K562 (cell line): ENCODE results near the gene FAM234A. TPM values are rescaled to one million over a fixed set of nuclear protein-coding genes. Genes with fewer than 3 reads are reported as not detected.

Experiments
- ATAC-seq: fragments of 200-7000 bp; cut with Tn5 transposase; 3 replicates; pipeline ENCODE4 v1.9.1; 2020; ENCODE audit warnings: moderate library complexity
- BruUV-seq: library from RNA; stranded (reverse); fragments of 400-500 nt; replicated peaks from 2 replicates; lab custom pipeline; 2021; lab: Mats Ljungman, UMichigan
- CTCF ChIA-PET: fragments of 300-600 bp; formaldehyde crosslinking; extraction: SDS; loops from one replicate; lab custom pipeline; 2021; ENCODE audit warnings: low intra/inter-chr PET ratio; lab: Yijun Ruan, JAX
- POLR2A ChIA-PET: fragments of 300-600, 350-650 bp; sonication (Branson Sonifier 250); formaldehyde crosslinking; extraction: SDS; loops from one replicate; lab custom pipeline; 2021; ENCODE audit warnings: antibody characterized with exemption, inconsistent platforms; lab: Yijun Ruan, JAX
- DNase-seq, 4 experiments: peaks; one replicate each; pipeline versions ENCODE4 v3.0.0 to v3.0.0-alpha.2; 2011 to 2018; ENCODE audit warnings: low spot score in 3 of 4, mixed read lengths in 3 of 4; ENCODE audit errors: extremely low read depth in 1 of 4
- FAIRE-seq: peaks from 2 replicates; lab custom pipeline; 2011; peaks lifted over from hg19 to GRCh38; lab: Jason Lieb, UNC
- H2AFZ ChIP-seq: 2 replicates; pipeline ENCODE4 v1.6.0; 2011; ENCODE audit warnings: low read depth, low read length, control low read depth, inconsistent platforms
- H3K27ac ChIP-seq: fragments of 200-600 bp; 3 replicates; pipeline ENCODE4 v1.8.0; 2011; ENCODE audit warnings: low read depth, mild to moderate bottlenecking, control low read depth, inconsistent platforms, low read length, moderate library complexity, mixed read lengths; ENCODE audit errors: extremely low read depth
- H3K27me3 ChIP-seq, 2 experiments: fragments of 300-600 bp in 1 of 2; 2 replicates in 1 of 2; 3 replicates in 1 of 2; pipeline versions ENCODE4 v1.6.0 to v1.8.0; 2011; ENCODE audit warnings: inconsistent platforms in 2 of 2, low read length in 2 of 2, mild to moderate bottlenecking in 1 of 2, mixed read lengths in 1 of 2, moderate library complexity in 1 of 2; ENCODE audit not compliant: control insufficient read depth in 2 of 2, insufficient read depth in 2 of 2
- H3K36me3 ChIP-seq: fragments of 300-600 bp; 3 replicates; pipeline ENCODE4 v1.8.0; 2011; ENCODE audit warnings: mild to moderate bottlenecking, low read length, inconsistent platforms; ENCODE audit not compliant: control insufficient read depth, insufficient read depth
- H3K4me1 ChIP-seq, 2 experiments: fragments of 200-600 bp in 1 of 2; replicated peaks in 1 of 2; 2 replicates in 1 of 2; 3 replicates in 1 of 2; pipeline versions ENCODE4 v1.5.1 to v1.8.0; 2011; ENCODE audit warnings: inconsistent platforms in 2 of 2, low read length in 2 of 2, mild to moderate bottlenecking in 1 of 2, mixed read lengths in 1 of 2, moderate library complexity in 1 of 2; ENCODE audit not compliant: control insufficient read depth in 2 of 2, insufficient read depth in 2 of 2
- H3K4me2 ChIP-seq: 2 replicates; pipeline ENCODE4 v1.6.1; 2011; ENCODE audit warnings: low read length, control low read depth, inconsistent platforms, mixed read lengths; ENCODE audit not compliant: insufficient read depth
- H3K4me3 ChIP-seq: fragments of 200-600 bp; sonication (generic), shearing (Covaris generic); 2 replicates; pipeline ENCODE4 v1.5.1; 2016; ENCODE audit warnings: control low read depth, inconsistent platforms
- H3K79me2 ChIP-seq: fragments of 200-600 bp; 3 replicates; pipeline ENCODE4 v1.8.0; 2011; ENCODE audit warnings: low read length, inconsistent platforms; ENCODE audit not compliant: control insufficient read depth, insufficient read depth
- H3K9ac ChIP-seq, 2 experiments: 2 replicates each; pipeline versions ENCODE4 v1.6.0 to v1.6.1; 2011; ENCODE audit warnings: low read depth in 2 of 2, low read length in 2 of 2, control low read depth in 1 of 2, inconsistent platforms in 1 of 2, mild to moderate bottlenecking in 1 of 2, mixed read lengths in 1 of 2; ENCODE audit not compliant: insufficient read depth in 1 of 2
- H3K9me1 ChIP-seq: one replicate; pipeline ENCODE4 v1.6.0; 2011; ENCODE audit warnings: inconsistent platforms, mild to moderate bottlenecking, low read length, moderate library complexity; ENCODE audit not compliant: control insufficient read depth, insufficient read depth
- H3K9me3 ChIP-seq: replicated peaks from 2 replicates; pipeline ENCODE4 v1.5.1; 2011; ENCODE audit warnings: low read depth, low read length, inconsistent platforms; ENCODE audit not compliant: control insufficient read depth, insufficient read depth
- H4K20me1 ChIP-seq: replicated peaks from 2 replicates; pipeline ENCODE4 v1.6.1; 2011; ENCODE audit warnings: low read length, inconsistent platforms, mixed read lengths; ENCODE audit not compliant: control insufficient read depth, insufficient read depth
- BCL6 ChIP-seq: fragments of 250-450 bp; sonication (Bioruptor Pico); IDR thresholded peaks from 2 replicates; pipeline ENCODE4 v1.4.0; 2020
- E2F4 ChIP-seq: sonication (generic); formaldehyde crosslinking; IDR thresholded peaks from 2 replicates; pipeline ENCODE4 v1.8.0; 2022; ENCODE audit warnings: mild to moderate bottlenecking, low read depth, missing genetic modification reagents
- E2F5 ChIP-seq: sonication (generic); formaldehyde crosslinking; IDR thresholded peaks from 2 replicates; pipeline ENCODE4 v1.8.0; 2022; ENCODE audit warnings: mild to moderate bottlenecking, missing genetic modification reagents
- ERF ChIP-seq: fragments of 450-650 bp; formaldehyde crosslinking; IDR thresholded peaks from 2 replicates; pipeline ENCODE4 v1.4.0; 2020; ENCODE audit warnings: mild to moderate bottlenecking, mixed read lengths
- FOXP1 ChIP-seq: sonication (generic); formaldehyde crosslinking; IDR thresholded peaks from 2 replicates; pipeline ENCODE4 v1.8.0; 2022; ENCODE audit warnings: mild to moderate bottlenecking, missing genetic modification reagents
- HDAC3 ChIP-seq: fragments of 450-650 bp; IDR thresholded peaks from 2 replicates; pipeline ENCODE4 v1.6.1; 2018; ENCODE audit warnings: borderline replicate concordance, mild to moderate bottlenecking, moderate library complexity; ENCODE audit not compliant: partially characterized antibody
- KDM4B ChIP-seq, 2 experiments: fragments of 450-650 bp in 1 of 2; sonication (generic) in 1 of 2; IDR thresholded peaks; 2 replicates each; pipeline ENCODE4 v1.6.1; 2016 to 2017; ENCODE audit warnings: borderline replicate concordance in 2 of 2, antibody characterized with exemption in 1 of 2, low read depth in 1 of 2, mild to moderate bottlenecking in 1 of 2
- LARP7 ChIP-seq: fragments of 450-650 bp; IDR thresholded peaks from 2 replicates; pipeline ENCODE4 v1.6.1; 2016
- MCM3 ChIP-seq: fragments of 450-650 bp; IDR thresholded peaks from 2 replicates; pipeline ENCODE4 v1.6.1; 2016
- NR4A1 ChIP-seq, 2 experiments: fragments of 250-450 bp in 1 of 2; fragments of 450-650 bp in 1 of 2; sonication (Bioruptor Pico) in 1 of 2; IDR thresholded peaks; 2 replicates each; pipeline versions ENCODE4 v1.4.0 to v1.6.1; 2016 to 2020; ENCODE audit warnings: mild to moderate bottlenecking in 2 of 2, missing compliant biosample characterization in 1 of 2, missing genetic modification characterization in 1 of 2, moderate library complexity in 1 of 2
- ZBTB40 ChIP-seq, 2 experiments: fragments of 450-650 bp in 1 of 2; sonication (generic) in 1 of 2; formaldehyde crosslinking in 1 of 2; IDR thresholded peaks; 2 replicates each; pipeline versions ENCODE4 v1.7.1 to v1.9.0; 2016 to 2022; ENCODE audit warnings: inconsistent platforms in 1 of 2, mild to moderate bottlenecking in 1 of 2, missing genetic modification reagents in 1 of 2
- ZNF3 ChIP-seq: fragments of 250-450 bp; sonication (Bioruptor Pico); IDR thresholded peaks from 2 replicates; pipeline ENCODE4 v1.5.0; 2021; ENCODE audit warnings: mild to moderate bottlenecking, moderate library complexity
- WGBS: fragments of 100-300 bp; shearing (Covaris generic); methylation state at CpG from one replicate; pipeline ENCODE4 v1.1.6; 2016; ENCODE audit warnings: low coverage, mixed read lengths; ENCODE audit not compliant: insufficient coverage; ENCODE audit errors: missing lambda C conversion rate; 5-methylcytosine and 5-hydroxymethylcytosine counted together
- in situ Hi-C: fragments of 300-500 bp; cut with MboI; formaldehyde crosslinking; loops from 4 replicates; pipeline ENCODE4 v1.15.0; 2018; ENCODE audit warnings: inconsistent platforms, mixed read lengths
- intact Hi-C: fragments of 100-400 bp; cut with micrococcal nuclease; formaldehyde crosslinking; loops from 2 replicates; pipeline ENCODE4 v1.14.2; 2022
- polyA plus RNA-seq, 8 experiments: library from polyadenylated mRNA; depleted of rRNA in 4 of 8; stranded (reverse) in 5 of 8; unstranded in 3 of 8; fragments of >200 nt; fragmentation: Nextera tagmentation in 2 of 8; fragmentation: Illumina TruSeq in 1 of 8; extraction: Ambion mirVana in 2 of 8; extraction: Trizol in 1 of 8; gene quantifications; 2 replicates each; pipeline versions ENCODE4 v1.2.1 to v1.2.3, GENCODE V29; 2011 to 2014; ENCODE audit warnings: inconsistent platforms in 1 of 8, missing spikeins in 1 of 8
- total RNA-seq, 7 experiments: library from RNA; depleted of rRNA in 6 of 7; stranded (reverse); fragments of >200 nt in 6 of 7; fragmentation: Illumina TruSeq in 2 of 7; extraction: Trizol in 2 of 7; gene quantifications; 2 replicates each; pipeline versions ENCODE4 v1.2.1 to v1.2.3, GENCODE V29; 2011 to 2021; ENCODE audit warnings: low replicate concordance in 1 of 7

FAM234A gene
- total and polyA plus RNA-seq, 9 of the 15 experiments (the other 6 are each of a cell fraction or from before 2014, with no cell fraction given): 1.0 to 47.9 (median 15.0) TPM

GRCh38 chr16:200388-200787 is 34.2 kb upstream of the FAM234A start:
- FAIRE-seq (no peak), ATAC-seq (no peak), DNase-seq (no peak)
- intact Hi-C loops (no loop called here), in situ Hi-C loops (no loop called here)
- whole genome bisulfite sequencing: 95% methylated on average over 2 of the region's 5 CpGs
- ChIA-PET CTCF (no interaction called here), POLR2A (interaction anchor here (1.7 kb wide), 1 partner anchor 13 kb away, joined by 4 read pairs; no protein-coding TSS in a partner anchor)
- Histone ChIP-seq H4K20me1 (no peaks in the 10 kb centered on the region), H3K4me2 (no peak overlapping the region), H3K27ac (no peak overlapping the region), H3K79me2 (no peaks in the 10 kb centered on the region), H3K27me3 (no peaks in the 10 kb centered on the region), H3K9me3 (no peaks in the 10 kb centered on the region), H3K4me3 (no peak overlapping the region), H3K9ac (no peak overlapping the region), H3K36me3 (peaks cover 87% of the 10 kb centered on the region), H3K9me1 (no peaks in the 10 kb centered on the region), H3K4me1 (no peaks in the 10 kb centered on the region), H2AFZ (no peak overlapping the region)
- no TSS peak for BruUV-seq
- TF ChIP-seq KDM4B (IDR thresholded peaks at IDR 0.05; ENCODE audit: borderline replicate concordance in 2 of 2, low read depth in 1 of 2) (no peak), MCM3 (no peak), LARP7 (no peak), HDAC3 (no peak), ERF (CRISPR knock-in tag) (no peak), NR4A1 (CRISPR knock-in tag; IDR thresholded peaks at IDR 0.05) (no peak), NR4A1 (tag; IDR thresholded peaks at IDR 0.05) (no peak), E2F5 (CRISPR knock-in tag) (no peak), ZBTB40 (IDR thresholded peaks at IDR 0.05) (no peak), ZBTB40 (CRISPR knock-in tag; IDR thresholded peaks at IDR 0.05) (no peak), E2F4 (CRISPR knock-in tag) (no peak), FOXP1 (CRISPR knock-in tag) (no peak), BCL6 (no peak), ZNF3 (CRISPR knock-in tag) (no peak)
